Dermis microvascular lymphatic vessel endothelial cell (primary cell): ENCODE measurements around the gene SYTL2. TPM values are rescaled to one million over a fixed set of nuclear protein-coding genes. Genes with fewer than 3 reads are reported as not detected.
"Not testable (repeated sequence)": the region's sequence is repeated elsewhere in the genome, so short reads cannot be mapped to it uniquely, and the experiment has no call there.

Experiments used
- DNase-seq, 2 donors: peaks; one replicate each; pipeline versions ENCODE4 v3.0.0 to v3.0.0-alpha.2; 2010; ENCODE audit warnings: low read depth in 2 of 2
- total RNA-seq: library from RNA; depleted of rRNA; stranded (reverse); fragments of >200 nt; gene quantifications from 2 replicates; pipeline ENCODE4 v1.2.1, GENCODE V29; 2014

The SYTL2 gene
- under 0.01 and 0.25 TPM in 2 replicates for total RNA-seq

GRCh38 chr11:85810871-85811611, at the start of gene SYTL2:
Gene SYTL2, minus strand, starts transcription at chr11:85811141. Its CDS starts 53,416 bp downstream, at chr11:85757725.
- DNase-seq, result peak; percentile 16 to 62

- DNase-seq, result not testable (repeated sequence)
Observed at GRCh38 chr11:85859541-85859940, 48.6 kb upstream of the SYTL2 start.

- DNase-seq, result no peak
Observed at GRCh38 chr11:85857098-85857497, 46.2 kb upstream of the SYTL2 start.

GRCh38 chr11:85855341-85855656, 44.4 kb upstream of the SYTL2 start, which contains the start of gene CCDC83:
Gene CCDC83, plus strand, starts transcription at chr11:85855383. Its CDS starts 9,741 bp downstream, at chr11:85865124.
- no peak for DNase-seq

GRCh38 chr11:85854557-85855340, 43.8 kb upstream of the SYTL2 start:
- DNase-seq, result peak; percentile 79 to 93

- no peak for DNase-seq
Observed at GRCh38 chr11:85854212-85854556, 43.2 kb upstream of the SYTL2 start.

- not testable (repeated sequence) for DNase-seq
Observed at GRCh38 chr11:85853541-85853940, 42.6 kb upstream of the SYTL2 start.

GRCh38 chr11:85852754-85853153, 41.8 kb upstream of the SYTL2 start:
- not testable (repeated sequence) for DNase-seq

- no peak for DNase-seq
Observed at GRCh38 chr11:85848556-85848955, 37.6 kb upstream of the SYTL2 start.

GRCh38 chr11:85848006-85848405, 37.1 kb upstream of the SYTL2 start:
- no peak for DNase-seq

GRCh38 chr11:85847436-85847835, 36.5 kb upstream of the SYTL2 start:
- no peak for DNase-seq

GRCh38 chr11:85845124-85845631, 34.2 kb upstream of the SYTL2 start:
- DNase-seq, result no peak

- DNase-seq, result no peak
Observed at GRCh38 chr11:85844439-85845123, 33.6 kb upstream of the SYTL2 start.

- DNase-seq, result no peak
Observed at GRCh38 chr11:85843929-85844328, 33.0 kb upstream of the SYTL2 start.

GRCh38 chr11:85840932-85841331, 30.0 kb upstream of the SYTL2 start:
- not testable (repeated sequence) for DNase-seq

GRCh38 chr11:85835729-85836128, 24.8 kb upstream of the SYTL2 start:
- no peak for DNase-seq

GRCh38 chr11:85835263-85835662, 24.3 kb upstream of the SYTL2 start:
- DNase-seq, result no peak

GRCh38 chr11:85831050-85831449, 20.1 kb upstream of the SYTL2 start:
- no peak for DNase-seq

- no peak for DNase-seq
Observed at GRCh38 chr11:85829172-85829571, 18.2 kb upstream of the SYTL2 start.

GRCh38 chr11:85828640-85828978, 17.7 kb upstream of the SYTL2 start:
- DNase-seq, result no peak

- peak in 1 of 2 donors; percentile 13 for DNase-seq
Observed at GRCh38 chr11:85827748-85828639, 17.1 kb upstream of the SYTL2 start.
